ENCODE results near the gene SPOP.

SPOP gene

DNA sequence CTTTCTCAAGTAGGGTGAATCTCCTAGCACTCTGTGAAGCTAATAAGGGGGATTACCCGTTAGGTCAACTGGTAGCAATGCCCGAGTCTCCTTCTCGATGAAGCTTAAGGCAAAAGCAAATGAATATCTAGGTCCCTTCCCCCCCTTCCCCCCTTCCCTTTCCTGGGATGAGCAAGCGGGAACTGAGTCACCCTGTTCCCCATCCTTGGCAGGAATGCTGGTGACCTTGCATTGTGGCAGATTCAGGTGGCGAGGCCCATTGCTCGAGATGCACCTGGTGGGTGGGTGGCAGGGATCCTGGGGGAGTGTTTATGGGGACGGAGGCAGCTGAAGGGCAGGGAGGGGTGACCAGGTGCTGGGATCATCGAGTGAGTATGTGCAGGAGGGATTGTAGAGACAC, 95.1 kb downstream of the SPOP start:
- no peak for DNase-seq (ENCODE audit: low read depth)
- TF ChIP-seq, protein P1, sequence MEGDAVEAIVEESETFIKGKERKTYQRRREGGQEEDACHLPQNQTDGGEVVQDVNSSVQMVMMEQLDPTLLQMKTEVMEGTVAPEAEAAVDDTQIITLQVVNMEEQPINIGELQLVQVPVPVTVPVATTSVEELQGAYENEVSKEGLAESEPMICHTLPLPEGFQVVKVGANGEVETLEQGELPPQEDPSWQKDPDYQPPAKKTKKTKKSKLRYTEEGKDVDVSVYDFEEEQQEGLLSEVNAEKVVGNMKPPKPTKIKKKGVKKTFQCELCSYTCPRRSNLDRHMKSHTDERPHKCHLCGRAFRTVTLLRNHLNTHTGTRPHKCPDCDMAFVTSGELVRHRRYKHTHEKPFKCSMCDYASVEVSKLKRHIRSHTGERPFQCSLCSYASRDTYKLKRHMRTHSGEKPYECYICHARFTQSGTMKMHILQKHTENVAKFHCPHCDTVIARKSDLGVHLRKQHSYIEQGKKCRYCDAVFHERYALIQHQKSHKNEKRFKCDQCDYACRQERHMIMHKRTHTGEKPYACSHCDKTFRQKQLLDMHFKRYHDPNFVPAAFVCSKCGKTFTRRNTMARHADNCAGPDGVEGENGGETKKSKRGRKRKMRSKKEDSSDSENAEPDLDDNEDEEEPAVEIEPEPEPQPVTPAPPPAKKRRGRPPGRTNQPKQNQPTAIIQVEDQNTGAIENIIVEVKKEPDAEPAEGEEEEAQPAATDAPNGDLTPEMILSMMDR (conservative IDR thresholded peaks at IDR 0.05; ENCODE audit: low read depth, low read length) = no peak
- no peak overlapping the region for H3K4me3 ChIP-seq (ENCODE audit: low read depth, low read length)

DNA sequence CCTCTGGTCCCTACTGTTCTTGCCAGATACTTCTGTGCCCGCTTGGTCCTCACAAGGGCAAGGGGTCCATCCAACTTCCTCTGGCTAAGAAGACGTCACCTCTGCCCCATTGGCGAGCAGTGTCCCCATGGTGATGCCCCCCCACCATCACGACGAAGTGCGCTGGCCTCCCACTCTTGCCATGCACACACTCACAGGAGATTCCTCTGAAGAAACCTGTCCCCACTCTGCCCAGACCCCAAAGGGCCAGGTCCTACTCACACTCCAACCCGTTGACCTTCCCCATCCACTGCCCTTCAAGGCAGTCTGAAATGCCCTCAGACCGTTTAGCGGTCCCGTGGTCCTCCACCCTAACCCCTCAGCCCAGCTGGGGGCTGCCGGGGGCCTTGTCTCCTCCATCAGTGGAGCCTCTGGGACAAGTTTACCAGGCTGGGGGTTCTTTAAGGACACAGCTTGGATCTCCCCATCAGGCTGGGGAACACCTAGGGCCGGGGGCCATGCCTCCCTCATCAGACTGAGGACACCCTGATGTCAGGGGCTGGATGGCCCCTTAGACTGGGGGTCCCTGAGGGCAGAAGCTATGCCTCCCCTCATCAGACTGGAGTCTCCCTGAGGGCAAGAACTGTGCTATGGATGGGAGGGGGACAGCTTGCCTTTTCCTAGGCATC, 95.7 kb downstream of the SPOP start:
- no peak for DNase-seq (ENCODE audit: low read depth)
- TF ChIP-seq, protein P1 (conservative IDR thresholded peaks at IDR 0.05; ENCODE audit: low read depth, low read length) = no peak
- H3K4me3 ChIP-seq (ENCODE audit: low read depth, low read length) = no peak overlapping the region

DNA sequence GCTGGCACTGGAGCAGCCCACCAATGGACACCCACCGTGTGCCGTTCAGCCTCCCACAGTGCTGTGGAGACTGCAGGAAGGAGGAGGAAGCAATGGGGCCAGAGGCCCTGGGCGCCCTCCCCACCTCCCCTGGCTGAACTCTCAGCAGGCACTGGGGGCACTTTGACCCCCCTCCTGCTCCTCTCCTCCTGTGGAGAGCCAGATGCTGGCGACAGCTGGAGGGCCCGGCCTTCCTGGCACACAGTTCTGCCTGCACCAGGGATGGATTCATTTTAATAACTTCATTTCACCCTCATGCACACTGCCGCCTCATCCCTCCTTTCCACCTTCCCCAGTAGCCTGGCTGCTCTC, 96.3 kb downstream of the SPOP start:
- H3K4me3 ChIP-seq (ENCODE audit: low read depth, low read length) = no peak overlapping the region
- TF ChIP-seq, protein P1 (conservative IDR thresholded peaks at IDR 0.05; ENCODE audit: low read depth, low read length) = no peak
- DNase-seq (ENCODE audit: low read depth) = no peak

DNA sequence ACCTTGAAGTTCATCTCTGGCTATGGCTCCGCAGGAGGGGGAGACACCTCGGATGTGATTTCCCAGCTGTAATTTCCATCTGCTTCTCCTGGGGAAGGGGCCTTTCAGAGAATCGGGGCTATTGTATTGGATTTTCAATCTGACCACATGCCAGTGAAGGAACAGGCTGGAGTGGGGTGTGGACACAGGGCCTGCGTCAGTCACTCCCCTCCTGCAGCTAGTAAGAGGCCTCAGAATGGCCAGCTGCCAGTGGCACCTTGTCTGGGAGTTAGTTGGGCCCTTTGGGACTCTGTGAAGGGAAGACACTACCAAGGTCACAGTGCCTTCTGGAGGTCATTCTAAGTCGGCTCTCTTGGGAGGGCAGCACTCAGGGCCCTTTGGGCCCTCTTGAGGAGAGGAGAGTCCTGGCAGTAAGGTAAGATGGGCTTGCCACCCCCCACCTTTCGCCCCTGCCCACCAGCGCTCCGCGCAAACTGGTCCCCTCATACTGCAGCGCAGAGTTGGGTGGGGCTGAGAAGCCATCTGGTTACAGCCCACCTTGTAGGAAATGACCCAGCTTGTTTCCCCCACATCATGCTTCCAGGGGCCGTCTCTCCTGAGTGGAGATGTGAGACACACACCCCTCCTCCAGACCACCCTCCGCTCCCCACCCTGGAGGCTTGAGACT, 96.8 kb downstream of the SPOP start:
- no peak overlapping the region for H3K4me3 ChIP-seq (ENCODE audit: low read depth, low read length)
- no peak for DNase-seq (ENCODE audit: low read depth)
- TF ChIP-seq, protein P1 (conservative IDR thresholded peaks at IDR 0.05; ENCODE audit: low read depth, low read length) = no peak

DNA sequence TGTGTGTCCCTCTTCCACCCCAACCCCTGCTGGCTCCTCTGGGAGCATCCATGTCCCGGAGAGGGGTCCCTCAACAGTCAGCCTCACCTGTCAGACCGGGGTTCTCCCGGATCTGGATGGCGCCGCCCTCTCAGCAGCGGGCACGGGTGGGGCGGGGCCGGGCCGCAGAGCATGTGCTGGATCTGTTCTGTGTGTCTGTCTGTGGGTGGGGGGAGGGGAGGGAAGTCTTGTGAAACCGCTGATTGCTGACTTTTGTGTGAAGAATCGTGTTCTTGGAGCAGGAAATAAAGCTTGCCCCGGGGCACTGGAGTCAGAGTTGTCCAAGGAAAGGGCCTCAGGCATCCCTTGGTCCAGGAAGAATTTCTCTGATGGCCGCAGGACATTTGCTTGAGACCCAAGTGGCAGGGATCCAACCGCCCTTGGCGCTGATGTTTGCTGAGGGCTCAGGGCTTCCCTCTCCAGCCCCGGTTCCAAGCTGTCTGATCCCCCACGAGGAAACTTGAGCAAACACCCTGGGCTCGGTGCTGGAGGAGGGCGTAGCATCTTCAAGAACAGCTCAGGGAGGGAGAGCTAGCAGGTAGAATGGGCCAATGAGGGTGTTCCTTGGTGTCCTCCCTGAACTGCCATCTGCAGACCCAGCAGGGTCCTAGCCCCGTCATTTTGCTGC, 97.7 kb downstream of the SPOP start:
- TF ChIP-seq, protein P1 (conservative IDR thresholded peaks at IDR 0.05; ENCODE audit: low read depth, low read length) = no peak
- DNase-seq (ENCODE audit: low read depth) = no peak
- no peak overlapping the region for H3K4me3 ChIP-seq (ENCODE audit: low read depth, low read length)

DNA sequence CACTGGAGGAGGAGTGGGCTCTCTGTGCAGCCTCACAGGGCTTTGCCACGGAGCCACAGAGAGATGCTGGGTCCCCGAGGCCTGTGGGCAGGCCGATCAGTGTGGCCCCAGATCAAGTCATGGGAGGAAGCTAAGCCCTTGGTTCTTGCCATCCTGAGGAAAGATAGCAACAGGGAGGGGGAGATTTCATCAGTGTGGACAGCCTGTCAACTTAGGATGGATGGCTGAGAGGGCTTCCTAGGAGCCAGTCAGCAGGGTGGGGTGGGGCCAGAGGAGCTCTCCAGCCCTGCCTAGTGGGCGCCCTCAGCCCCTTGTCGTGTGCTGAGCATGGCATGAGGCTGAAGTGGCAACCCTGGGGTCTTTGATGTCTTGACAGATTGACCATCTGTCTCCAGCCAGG, 98.4 kb downstream of the SPOP start:
- DNase-seq (ENCODE audit: low read depth) = no peak
- H3K4me3 ChIP-seq (ENCODE audit: low read depth, low read length) = no peak overlapping the region
- TF ChIP-seq, protein P1 (conservative IDR thresholded peaks at IDR 0.05; ENCODE audit: low read depth, low read length) = no peak

Data from choroid plexus epithelial cell (primary cell).